ENCODE data around the gene CHST12.
"Not testable (repeated sequence)": the region's sequence is repeated elsewhere in the genome, so short reads cannot be mapped to it uniquely, and the experiment has no call there.

The CHST12 gene

DNA sequence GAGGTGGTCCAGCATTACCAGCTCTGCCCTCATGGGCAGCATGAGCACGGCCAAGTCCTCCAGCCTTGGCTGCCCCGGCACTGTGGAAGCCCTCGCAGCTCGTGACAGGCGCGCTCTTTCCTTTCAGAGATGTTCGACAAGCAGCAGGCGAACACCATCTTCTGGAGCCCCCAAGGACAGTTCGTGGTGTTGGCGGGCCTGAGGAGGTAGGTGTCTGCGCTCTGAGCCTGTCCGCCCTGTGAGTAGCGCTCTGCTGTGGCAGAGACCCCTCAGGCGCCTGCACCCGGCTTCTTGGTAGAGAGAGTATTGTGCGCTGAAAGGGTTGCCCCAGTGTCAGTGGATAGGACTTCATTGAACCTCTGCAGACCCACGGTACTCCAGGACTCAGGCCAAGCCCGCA is 29.0 kb upstream of the CHST12 start:
- no peak for DNase-seq (ENCODE audit: low read depth)
- TF ChIP-seq, protein P1, sequence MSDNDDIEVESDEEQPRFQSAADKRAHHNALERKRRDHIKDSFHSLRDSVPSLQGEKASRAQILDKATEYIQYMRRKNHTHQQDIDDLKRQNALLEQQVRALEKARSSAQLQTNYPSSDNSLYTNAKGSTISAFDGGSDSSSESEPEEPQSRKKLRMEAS (IDR thresholded peaks at IDR 0.05; ENCODE audit: low read depth, low read length), result no peak
- TF ChIP-seq, protein P2, sequence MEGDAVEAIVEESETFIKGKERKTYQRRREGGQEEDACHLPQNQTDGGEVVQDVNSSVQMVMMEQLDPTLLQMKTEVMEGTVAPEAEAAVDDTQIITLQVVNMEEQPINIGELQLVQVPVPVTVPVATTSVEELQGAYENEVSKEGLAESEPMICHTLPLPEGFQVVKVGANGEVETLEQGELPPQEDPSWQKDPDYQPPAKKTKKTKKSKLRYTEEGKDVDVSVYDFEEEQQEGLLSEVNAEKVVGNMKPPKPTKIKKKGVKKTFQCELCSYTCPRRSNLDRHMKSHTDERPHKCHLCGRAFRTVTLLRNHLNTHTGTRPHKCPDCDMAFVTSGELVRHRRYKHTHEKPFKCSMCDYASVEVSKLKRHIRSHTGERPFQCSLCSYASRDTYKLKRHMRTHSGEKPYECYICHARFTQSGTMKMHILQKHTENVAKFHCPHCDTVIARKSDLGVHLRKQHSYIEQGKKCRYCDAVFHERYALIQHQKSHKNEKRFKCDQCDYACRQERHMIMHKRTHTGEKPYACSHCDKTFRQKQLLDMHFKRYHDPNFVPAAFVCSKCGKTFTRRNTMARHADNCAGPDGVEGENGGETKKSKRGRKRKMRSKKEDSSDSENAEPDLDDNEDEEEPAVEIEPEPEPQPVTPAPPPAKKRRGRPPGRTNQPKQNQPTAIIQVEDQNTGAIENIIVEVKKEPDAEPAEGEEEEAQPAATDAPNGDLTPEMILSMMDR (IDR thresholded peaks at IDR 0.05; ENCODE audit: low read depth, low read length), result no peak
- TF ChIP-seq POLR2A (IDR thresholded peaks at IDR 0.05; ENCODE audit: extremely low read depth, insufficient read length), result no peak
- no peak overlapping the region for H3K4me3 ChIP-seq (ENCODE audit: low read depth, low read length)

GRCh38 chr7:2374830-2375728 is 28.3 kb upstream of the CHST12 start:
- no peak overlapping the region for H3K4me3 ChIP-seq (ENCODE audit: low read depth, low read length)
- TF ChIP-seq MYC (IDR thresholded peaks at IDR 0.05; ENCODE audit: low read depth, low read length) (no peak), POLR2A (IDR thresholded peaks at IDR 0.05; ENCODE audit: extremely low read depth, insufficient read length) (peak; percentile 13)
- TF ChIP-seq, protein P2 (IDR thresholded peaks at IDR 0.05; ENCODE audit: low read depth, low read length), result no peak
- DNase-seq (ENCODE audit: low read depth), result no peak

DNA sequence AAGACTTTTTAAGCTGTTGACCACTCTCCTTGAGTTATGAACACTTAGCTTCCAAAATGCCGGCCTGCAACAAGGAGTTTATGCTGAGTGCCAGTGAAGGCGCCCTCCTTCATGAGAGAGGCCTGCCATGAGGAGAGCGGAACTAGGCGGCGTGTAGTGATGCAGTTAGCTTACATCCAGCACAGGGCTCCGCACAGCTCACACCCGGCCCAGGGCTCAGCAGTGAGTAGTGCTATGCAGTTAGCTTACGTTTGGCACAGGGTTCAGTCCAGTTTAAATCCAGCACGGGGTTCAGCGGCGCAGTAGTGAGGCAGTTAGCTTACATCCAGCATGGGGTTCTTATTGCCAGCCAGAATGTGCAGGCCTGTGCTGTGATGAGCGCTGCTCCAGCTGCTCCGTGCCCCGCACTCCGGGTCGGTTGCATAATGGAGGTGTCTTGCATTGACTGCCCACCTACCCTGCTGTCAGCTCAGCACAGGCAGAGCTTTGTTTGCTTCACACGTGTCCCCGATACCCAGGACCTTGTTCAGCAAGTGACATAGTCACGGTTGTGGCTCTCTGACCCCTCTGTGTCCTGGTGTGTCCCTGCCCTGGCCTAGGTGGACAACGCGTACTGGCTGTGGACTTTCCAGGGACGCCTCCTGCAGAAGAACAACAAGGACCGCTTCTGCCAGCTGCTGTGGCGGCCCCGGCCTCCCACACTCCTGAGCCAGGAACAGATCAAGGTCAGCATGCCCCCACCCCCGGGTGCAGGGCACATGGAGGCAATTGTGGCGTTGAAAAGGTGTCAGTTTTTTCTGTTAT is 26.9 kb upstream of the CHST12 start:
- no peak for DNase-seq (ENCODE audit: low read depth)
- TF ChIP-seq POLR2A (IDR thresholded peaks at IDR 0.05; ENCODE audit: extremely low read depth, insufficient read length) (no peak), MYC (IDR thresholded peaks at IDR 0.05; ENCODE audit: low read depth, low read length) (no peak)
- TF ChIP-seq, protein P2 (IDR thresholded peaks at IDR 0.05; ENCODE audit: low read depth, low read length), result no peak
- TF ChIP-seq, protein P1 (IDR thresholded peaks at IDR 0.05; ENCODE audit: low read depth, low read length), result no peak
- H3K4me3 ChIP-seq (ENCODE audit: low read depth, low read length), result no peak overlapping the region

DNA sequence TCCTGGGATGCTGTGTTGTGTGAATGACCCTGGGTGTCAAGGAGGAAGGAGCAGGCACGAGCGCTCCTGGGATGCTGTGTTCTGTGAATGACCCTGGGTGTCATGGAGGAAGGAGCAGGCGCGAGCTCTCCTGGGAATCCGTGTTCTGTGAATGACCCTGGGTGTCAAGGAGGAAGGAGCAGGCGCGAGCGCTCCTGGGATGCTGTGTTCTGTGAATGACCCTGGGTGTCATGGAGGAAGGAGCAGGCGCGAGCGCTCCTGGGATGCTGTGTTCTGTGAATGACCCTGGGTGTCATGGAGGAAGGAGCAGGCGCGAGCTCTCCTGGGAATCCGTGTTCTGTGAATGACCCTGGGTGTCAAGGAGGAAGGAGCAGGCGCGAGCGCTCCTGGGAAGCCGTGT is 25.9 kb upstream of the CHST12 start:
- not testable (repeated sequence) for DNase-seq (ENCODE audit: low read depth); H3K4me3 ChIP-seq (ENCODE audit: low read depth, low read length)

DNA sequence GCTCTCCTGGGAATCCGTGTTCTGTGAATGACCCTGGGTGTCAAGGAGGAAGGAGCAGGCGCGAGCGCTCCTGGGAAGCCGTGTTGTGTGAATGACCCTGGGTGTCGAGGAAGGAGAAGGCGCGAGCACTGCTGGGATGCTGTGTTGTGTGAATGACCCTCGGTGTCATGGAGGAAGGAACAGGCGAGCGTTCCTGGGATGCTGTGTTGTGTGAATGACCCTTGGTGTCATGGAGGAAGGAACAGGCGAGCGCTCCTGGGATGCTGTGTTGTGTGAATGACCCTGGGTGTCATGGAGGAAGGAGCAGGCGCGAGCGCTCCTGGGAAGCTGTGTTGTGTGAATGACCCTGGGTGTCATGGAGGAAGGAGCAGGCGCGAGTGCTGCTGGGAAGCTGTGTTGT is 25.3 kb upstream of the CHST12 start:
- DNase-seq (ENCODE audit: low read depth); H3K4me3 ChIP-seq (ENCODE audit: low read depth, low read length): not testable (repeated sequence)

- DNase-seq (ENCODE audit: low read depth), result no peak
- no peak overlapping the region for H3K4me3 ChIP-seq (ENCODE audit: low read depth, low read length)
- no peak for TF ChIP-seq POLR2A (IDR thresholded peaks at IDR 0.05; ENCODE audit: extremely low read depth, insufficient read length)
Observed at GRCh38 chr7:2379161-2379560, 24.2 kb upstream of the CHST12 start.

- DNase-seq (ENCODE audit: low read depth), result no peak
- TF ChIP-seq, protein P2 (IDR thresholded peaks at IDR 0.05; ENCODE audit: low read depth, low read length), result no peak
- TF ChIP-seq POLR2A (IDR thresholded peaks at IDR 0.05; ENCODE audit: extremely low read depth, insufficient read length), result no peak
- TF ChIP-seq MYC (IDR thresholded peaks at IDR 0.05; ENCODE audit: low read depth, low read length), result no peak
- TF ChIP-seq, protein P1 (IDR thresholded peaks at IDR 0.05; ENCODE audit: low read depth, low read length), result no peak
- no peak overlapping the region for H3K4me3 ChIP-seq (ENCODE audit: low read depth, low read length)
Observed at GRCh38 chr7:2379821-2380450, 23.5 kb upstream of the CHST12 start.
